ENCODE results near the gene WNT3A.

WNT3A gene

GRCh38 chr1:228042508-228042907 lies 35.7 kb downstream of the WNT3A start (continued):
- TF ChIP-seq ZNF692 (tag by site-specific recombination; IDR thresholded peaks at IDR 0.05) (no peak), ZBTB48 (tag by site-specific recombination; IDR thresholded peaks at IDR 0.05) (peak; percentile 12; the same call in 1 of the 2 replicates), ZNF404 (tag by site-specific recombination; IDR thresholded peaks at IDR 0.05) (no peak), TCF7L2 (IDR thresholded peaks at IDR 0.05; ENCODE audit: borderline replicate concordance, low read depth, low read length) (no peak), ZNF561 (tag by site-specific recombination; IDR thresholded peaks at IDR 0.05; ENCODE audit: borderline replicate concordance) (no peak), ZNF132 (tag by site-specific recombination; IDR thresholded peaks at IDR 0.05; ENCODE audit: borderline replicate concordance) (no peak), ZBTB17 (tag by site-specific recombination; IDR thresholded peaks at IDR 0.05) (peak; percentile 100), ZNF148 (tag by site-specific recombination; IDR thresholded peaks at IDR 0.05; ENCODE audit: borderline replicate concordance) (0 out of 2 replicates have a peak, but pooled peaks have one; percentile 7), ZNF530 (tag by site-specific recombination; IDR thresholded peaks at IDR 0.05; ENCODE audit: low read depth) (no peak), PBX3 (CRISPR knock-in tag; IDR thresholded peaks at IDR 0.05) (no peak), ZNF362 (tag by site-specific recombination; IDR thresholded peaks at IDR 0.05) (no peak), ZNF549 (tag by site-specific recombination; IDR thresholded peaks at IDR 0.05) (no peak), ZNF341 (tag by site-specific recombination; IDR thresholded peaks at IDR 0.05; ENCODE audit: low read depth) (no peak), ZNF157 (tag by site-specific recombination; IDR thresholded peaks at IDR 0.05) (0 out of 2 replicates have a peak, but pooled peaks have one; percentile 12), YY2 (tag by site-specific recombination; IDR thresholded peaks at IDR 0.05) (0 out of 2 replicates have a peak, but pooled peaks have one; percentile 38), GLI4 (tag by site-specific recombination; IDR thresholded peaks at IDR 0.05) (no peak), ZXDB (tag by site-specific recombination; IDR thresholded peaks at IDR 0.05) (no peak), ZBTB8A (tag by site-specific recombination; IDR thresholded peaks at IDR 0.05) (no peak), ZNF585B (tag by site-specific recombination; IDR thresholded peaks at IDR 0.05) (no peak), RBAK (tag by site-specific recombination; IDR thresholded peaks at IDR 0.05) (no peak), ZNF133 (tag by site-specific recombination; IDR thresholded peaks at IDR 0.05) (no peak), TRIM28 (IDR thresholded peaks at IDR 0.05; ENCODE audit: borderline replicate concordance, low read length) (no peak), GLI2 (tag by site-specific recombination; IDR thresholded peaks at IDR 0.05; ENCODE audit: borderline replicate concordance, low read depth) (no peak), ZNF837 (tag by site-specific recombination; IDR thresholded peaks at IDR 0.05) (no peak), ZSCAN5A (tag by site-specific recombination; IDR thresholded peaks at IDR 0.05) (no peak), ELK4 (IDR thresholded peaks at IDR 0.05; ENCODE audit: borderline replicate concordance, low read depth, low read length) (no peak), ZNF16 (tag by site-specific recombination; IDR thresholded peaks at IDR 0.05; ENCODE audit: low read depth) (no peak)
